Gastroesophageal sphincter (tissue), 4 donors: ENCODE data around the gene SETD1B. TPM values are rescaled to one million over a fixed set of nuclear protein-coding genes. Genes with fewer than 3 reads are reported as not detected.

Experiments used
- ATAC-seq: fragments of 150-250 bp; one replicate; pipeline ENCODE4 v1.9.1; 2016; ENCODE audit warnings: mild to moderate bottlenecking, moderate library complexity
- H3K27ac ChIP-seq, 4 donors: fragments of 200-600 bp; sonication (generic) in 3 of 4; 1 replicate in 3 of 4; 2 replicates in 1 of 4; pipeline ENCODE4 v1.5.1; 2016 to 2019
- H3K27me3 ChIP-seq: fragments of 200-600 bp; sonication (generic); one replicate; pipeline ENCODE4 v1.5.1; 2019
- H3K36me3 ChIP-seq, 2 donors: fragments of 200-600 bp; sonication (generic); one replicate each; pipeline ENCODE4 v1.5.1; 2019; ENCODE audit warnings: control low read depth in 1 of 2
- H3K4me1 ChIP-seq, 3 donors: fragments of 200-600 bp; sonication (generic); 1 replicate in 2 of 3; 2 replicates in 1 of 3; pipeline ENCODE4 v1.5.1; 2016 to 2019; ENCODE audit warnings: control low read depth in 2 of 3
- H3K4me3 ChIP-seq, 2 donors: fragments of 200-600 bp; sonication (generic); one replicate each; pipeline ENCODE4 v1.5.1; 2019; ENCODE audit warnings: mild to moderate bottlenecking in 1 of 2, moderate library complexity in 1 of 2
- H3K9me3 ChIP-seq, 3 donors: fragments of 200-600 bp; sonication (generic); one replicate each; pipeline ENCODE4 v1.5.1; 2017 to 2019; ENCODE audit warnings: control low read depth in 2 of 3
- CTCF ChIP-seq, 4 experiments: fragments of 200-600 bp in 2 of 4; fragments of 450-650 bp in 2 of 4; sonication (generic) in 1 of 4; IDR thresholded peaks; one replicate each; pipeline ENCODE4 v1.5.1; 2017 to 2019; ENCODE audit warnings: antibody characterized with exemption in 4 of 4, mild to moderate bottlenecking in 2 of 4, moderate library complexity in 2 of 4
- EP300 ChIP-seq: sonication (generic); formaldehyde crosslinking; IDR thresholded peaks from one replicate; pipeline ENCODE4 v1.6.1; 2017; ENCODE audit warnings: antibody characterized with exemption, mild to moderate bottlenecking
- POLR2A ChIP-seq, 2 donors: fragments of 450-650 bp; IDR thresholded peaks; one replicate each; pipeline ENCODE4 v1.6.1; 2017; ENCODE audit warnings: antibody characterized with exemption in 2 of 2, mild to moderate bottlenecking in 2 of 2, moderate library complexity in 1 of 2
- POLR2AphosphoS5 ChIP-seq: sonication (generic); formaldehyde crosslinking; IDR thresholded peaks from one replicate; pipeline ENCODE4 v1.6.1; 2017; ENCODE audit warnings: antibody characterized with exemption
- WGBS, 2 donors: methylation state at CpG; one replicate each; pipeline ENCODE4 v1.1.5; 2018; ENCODE audit warnings: low coverage in 1 of 2; 5-methylcytosine and 5-hydroxymethylcytosine counted together
- total RNA-seq, 4 donors: library from RNA; depleted of rRNA; stranded (reverse); fragments of >200 nt; gene quantifications; one replicate each; pipeline ENCODE4 v1.1.0, GENCODE V29; 2016

SETD1B gene
- total RNA-seq, 4 donors from 2014 or later = 9.6 to 25.1 (median 20.3) TPM

GRCh38 chr12:121823727-121824115 lies 19.9 kb downstream of the SETD1B start:
- TF ChIP-seq EP300 (no peak), POLR2A (IDR thresholded peaks at IDR 0.05) (no peak), POLR2AphosphoS5 (no peak), CTCF (IDR thresholded peaks at IDR 0.05) (no peak)
- ATAC-seq = no peak
- no peaks in the 10 kb centered on the region for H3K9me3 ChIP-seq
- H3K4me3 ChIP-seq = no peak overlapping the region
- WGBS, 2 donors = 100% methylated on average over 3 of the region's 12 CpGs; no CpG with 5 or more reads in 1 of the 2 donors
- peaks cover 0 to 97% of the 10 kb centered on the region in 2 donors for H3K36me3 ChIP-seq
- peaks cover 0 to 10% (median 0%) of the 10 kb centered on the region in 3 donors for H3K4me1 ChIP-seq
- H3K27ac ChIP-seq = no peak overlapping the region
- no peaks in the 10 kb centered on the region for H3K27me3 ChIP-seq

- Histone ChIP-seq H3K4me1 (peaks cover 0 to 24% (median 0%) of the 10 kb centered on the region in 3 donors), H3K9me3 (no peaks in the 10 kb centered on the region), H3K27me3 (no peaks in the 10 kb centered on the region), H3K27ac (peak overlapping the region in 1 of 4 donors; percentile 18), H3K36me3 (peaks cover 0 to 97% of the 10 kb centered on the region in 2 donors), H3K4me3 (no peak overlapping the region)
- ATAC-seq = no peak
- WGBS, 2 donors = 98% methylated on average over 4 of the region's 18 CpGs; no CpG with 5 or more reads in 1 of the 2 donors
- no peak for TF ChIP-seq EP300
- TF ChIP-seq POLR2A (IDR thresholded peaks at IDR 0.05) = no peak
- TF ChIP-seq POLR2AphosphoS5 = no peak
- no peak for TF ChIP-seq CTCF (IDR thresholded peaks at IDR 0.05)
These were observed 21.3 kb downstream of the SETD1B start for GRCh38 chr12:121825041-121825523.

- ATAC-seq = no peak
- 88 to 93% methylated on average over 6 to 16 of the region's 18 CpGs for WGBS, 2 donors
- peaks cover 0 to 97% of the 10 kb centered on the region in 2 donors for H3K36me3 ChIP-seq
- TF ChIP-seq POLR2AphosphoS5 = no peak
- no peak for TF ChIP-seq CTCF (IDR thresholded peaks at IDR 0.05)
- TF ChIP-seq POLR2A (IDR thresholded peaks at IDR 0.05) = no peak
- no peak for TF ChIP-seq EP300
- no peaks in the 10 kb centered on the region for H3K9me3 ChIP-seq
- no peak overlapping the region for H3K4me3 ChIP-seq
- no peak overlapping the region for H3K27ac ChIP-seq
- no peaks in the 10 kb centered on the region for H3K27me3 ChIP-seq
- H3K4me1 ChIP-seq = peaks cover 0 to 25% (median 0%) of the 10 kb centered on the region in 3 donors
These were observed 22.7 kb downstream of the SETD1B start for GRCh38 chr12:121826318-121827150.

GRCh38 chr12:121827351-121828099 lies 23.7 kb downstream of the SETD1B start:
- Histone ChIP-seq H3K27me3 (no peaks in the 10 kb centered on the region), H3K36me3 (peaks cover 0 to 97% of the 10 kb centered on the region in 2 donors), H3K9me3 (no peaks in the 10 kb centered on the region), H3K4me3 (no peak overlapping the region), H3K27ac (no peak overlapping the region), H3K4me1 (peaks cover 0 to 25% (median 0%) of the 10 kb centered on the region in 3 donors)
- WGBS, 2 donors = 86 to 90% methylated on average over 10 of the region's 48 CpGs
- TF ChIP-seq POLR2AphosphoS5 = no peak
- no peak for TF ChIP-seq POLR2A (IDR thresholded peaks at IDR 0.05)
- no peak for TF ChIP-seq EP300
- no peak for TF ChIP-seq CTCF (IDR thresholded peaks at IDR 0.05)
- ATAC-seq = no peak
